IPS-18c (cell line): ENCODE measurements around the gene KRTAP5-1.
"Not testable (repeated sequence)": the region's sequence is repeated elsewhere in the genome, so short reads cannot be mapped to it uniquely, and the experiment has no call there.

Experiments used
- H3K4me3 ChIP-seq: 2 replicates; pipeline ENCODE4 v1.7.0; 2013; ENCODE audit warnings: low read depth, mild to moderate bottlenecking, low read length, moderate library complexity; ENCODE audit not compliant: insufficient read depth
- H3K9me3 ChIP-seq: one replicate; pipeline ENCODE4 v1.6.1; 2013; ENCODE audit warnings: mild to moderate bottlenecking, low read length, moderate library complexity; ENCODE audit not compliant: control insufficient read depth, insufficient read depth

The KRTAP5-1 gene

DNA sequence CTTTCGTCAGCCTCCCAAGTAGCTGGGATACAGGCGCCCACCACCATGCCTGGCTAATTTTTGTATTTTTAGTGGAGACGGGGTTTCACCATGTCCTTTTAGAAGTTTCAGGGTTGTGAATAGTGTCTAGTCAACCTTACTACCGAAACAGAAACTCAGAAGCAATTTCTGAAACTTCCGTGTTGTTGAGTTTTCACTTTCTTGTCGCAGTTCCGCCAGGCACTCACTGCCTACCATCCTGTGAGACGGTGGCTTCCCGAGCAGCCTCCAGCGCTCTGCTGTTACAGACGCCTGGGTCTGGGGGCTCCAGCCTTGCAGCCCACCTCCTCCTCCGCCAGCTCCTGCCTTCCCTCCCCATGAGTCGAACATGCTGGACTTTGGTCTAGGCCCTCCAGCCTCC, 20.8 kb upstream of the KRTAP5-1 start:
- not testable (repeated sequence) for H3K9me3 ChIP-seq, H3K4me3 ChIP-seq

GRCh38 chr11:1604711-1605110, 19.6 kb upstream of the KRTAP5-1 start:
- Histone ChIP-seq H3K4me3 (no peak overlapping the region), H3K9me3 (no peaks in the 10 kb centered on the region)

DNA sequence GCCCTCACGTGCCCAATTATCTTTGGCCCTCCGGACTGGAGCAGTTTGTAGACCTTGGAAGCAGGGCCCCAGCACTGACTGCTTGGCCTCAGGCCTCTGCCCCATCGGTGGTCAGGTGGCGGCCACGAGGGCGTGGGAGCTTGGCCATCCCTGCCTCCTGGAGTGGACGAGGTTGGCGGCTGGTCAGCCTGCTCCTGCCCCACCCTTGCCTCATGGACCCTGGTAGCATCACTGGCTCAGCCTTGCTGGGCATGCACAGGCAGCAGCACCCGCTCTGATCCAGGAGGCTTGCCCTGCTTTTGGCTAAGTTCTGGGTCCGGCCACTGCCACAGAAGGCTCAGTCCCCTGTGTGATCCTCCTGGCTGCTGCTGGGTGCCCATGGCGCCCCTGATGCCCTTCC, 19.1 kb upstream of the KRTAP5-1 start:
- Histone ChIP-seq H3K9me3 (no peaks in the 10 kb centered on the region), H3K4me3 (no peak overlapping the region)

DNA sequence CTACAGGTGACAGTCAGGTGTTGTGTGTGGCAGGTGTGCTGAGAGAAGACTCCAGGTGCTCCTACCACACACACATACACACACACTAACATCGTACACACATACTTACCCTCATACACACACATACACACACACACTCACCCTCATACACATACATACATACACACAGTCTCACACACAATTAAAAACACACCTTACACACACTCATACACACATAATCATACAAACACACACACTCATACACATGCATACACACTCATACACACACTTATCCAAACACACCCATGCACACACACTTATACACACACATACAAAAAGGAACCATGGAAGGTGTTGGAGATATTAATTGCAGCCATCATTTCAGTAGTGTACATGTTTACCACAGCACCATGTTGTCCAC, 18.5 kb upstream of the KRTAP5-1 start:
- no peak overlapping the region for H3K4me3 ChIP-seq
- H3K9me3 ChIP-seq = no peaks in the 10 kb centered on the region

DNA sequence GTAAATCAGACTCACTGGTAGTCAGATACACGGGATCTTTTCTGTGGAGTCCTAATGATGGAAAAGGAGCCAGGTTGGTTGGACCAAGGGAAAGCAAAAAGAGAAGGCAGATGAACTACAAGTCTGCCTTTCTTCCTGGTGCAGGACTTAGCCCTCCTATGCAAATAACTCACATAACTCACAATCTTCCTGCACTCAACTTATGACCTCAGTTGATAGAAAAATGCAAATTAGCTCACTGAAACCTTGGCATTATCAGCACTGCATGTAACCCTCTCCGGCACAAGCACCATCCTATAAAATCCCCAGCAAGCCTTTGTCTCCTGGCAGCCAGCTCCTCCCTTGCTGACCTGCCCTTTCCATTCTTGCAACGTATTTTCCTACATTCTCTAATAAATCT, 16.6 kb upstream of the KRTAP5-1 start:
- not testable (repeated sequence) for H3K9me3 ChIP-seq, H3K4me3 ChIP-seq

DNA sequence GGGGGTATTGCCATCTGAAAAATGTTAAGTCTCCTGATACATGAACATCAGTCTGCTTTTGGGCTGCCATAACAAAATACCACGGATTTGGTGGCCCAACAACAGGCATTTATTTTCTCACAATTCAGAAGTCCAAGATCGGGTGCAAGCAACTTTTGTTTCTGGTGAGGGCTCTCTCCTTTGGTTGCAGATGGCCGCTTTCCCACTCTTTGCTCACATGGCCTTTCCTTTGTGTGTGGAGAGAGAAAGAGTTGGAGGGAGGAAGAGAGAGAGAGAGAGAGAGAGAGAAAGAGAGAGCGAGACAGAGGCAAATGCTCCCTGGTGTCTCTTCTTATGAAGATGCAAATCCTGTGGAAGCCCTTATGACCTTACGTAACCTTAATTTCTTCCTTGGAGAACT, 15.5 kb upstream of the KRTAP5-1 start:
- H3K4me3 ChIP-seq = no peak overlapping the region
- no peaks in the 10 kb centered on the region for H3K9me3 ChIP-seq

DNA sequence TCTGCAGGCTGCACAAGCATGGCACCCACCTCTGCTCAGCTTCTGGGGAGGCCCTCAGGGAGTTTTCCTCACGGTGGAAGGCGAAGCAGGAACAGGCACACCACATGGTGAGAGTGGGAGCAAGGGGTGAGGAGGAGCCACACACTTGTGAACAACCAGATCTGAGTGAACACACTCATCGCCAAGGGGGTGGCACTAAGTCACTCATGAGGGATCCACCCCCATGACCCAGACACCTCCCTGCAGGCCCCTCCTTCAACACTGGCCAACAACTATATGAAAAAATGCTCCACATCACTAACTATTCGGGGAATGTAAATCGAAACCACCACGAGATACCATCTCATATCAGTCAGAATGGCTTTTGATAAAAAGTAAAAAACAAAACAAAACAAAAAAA, 13.7 kb upstream of the KRTAP5-1 start:
- no peak overlapping the region for H3K4me3 ChIP-seq
- H3K9me3 ChIP-seq = no peaks in the 10 kb centered on the region

DNA sequence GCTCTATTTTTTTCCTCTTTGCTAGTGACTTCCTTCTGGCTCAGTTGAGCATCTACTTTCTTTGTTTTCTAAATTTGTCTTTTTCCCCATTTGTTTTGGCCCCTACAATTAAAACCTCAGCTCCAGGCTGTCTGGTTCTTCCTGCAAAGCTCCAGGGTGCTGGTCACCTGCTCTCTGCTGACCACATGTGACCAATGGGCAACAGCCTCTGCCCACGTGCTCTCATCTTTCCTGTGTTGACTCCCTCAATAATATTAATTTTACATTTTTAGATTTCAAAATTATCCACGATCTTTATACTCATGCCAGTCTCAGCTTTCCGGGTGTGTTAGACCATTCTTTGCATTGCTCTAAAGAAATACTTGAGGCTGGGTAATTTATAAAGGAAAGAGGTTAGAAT, 13.3 kb upstream of the KRTAP5-1 start:
- H3K4me3 ChIP-seq, H3K9me3 ChIP-seq: not testable (repeated sequence)

GRCh38 chr11:1597994-1598380, 12.9 kb upstream of the KRTAP5-1 start, which contains the start of gene KRTAP5-2:
Gene KRTAP5-2 (minus strand): TSS chr11:1598294. CDS start chr11:1598250, 44 bp downstream.
- Histone ChIP-seq H3K9me3 (no peaks in the 10 kb centered on the region), H3K4me3 (no peak within 1 kb of the TSS)

DNA sequence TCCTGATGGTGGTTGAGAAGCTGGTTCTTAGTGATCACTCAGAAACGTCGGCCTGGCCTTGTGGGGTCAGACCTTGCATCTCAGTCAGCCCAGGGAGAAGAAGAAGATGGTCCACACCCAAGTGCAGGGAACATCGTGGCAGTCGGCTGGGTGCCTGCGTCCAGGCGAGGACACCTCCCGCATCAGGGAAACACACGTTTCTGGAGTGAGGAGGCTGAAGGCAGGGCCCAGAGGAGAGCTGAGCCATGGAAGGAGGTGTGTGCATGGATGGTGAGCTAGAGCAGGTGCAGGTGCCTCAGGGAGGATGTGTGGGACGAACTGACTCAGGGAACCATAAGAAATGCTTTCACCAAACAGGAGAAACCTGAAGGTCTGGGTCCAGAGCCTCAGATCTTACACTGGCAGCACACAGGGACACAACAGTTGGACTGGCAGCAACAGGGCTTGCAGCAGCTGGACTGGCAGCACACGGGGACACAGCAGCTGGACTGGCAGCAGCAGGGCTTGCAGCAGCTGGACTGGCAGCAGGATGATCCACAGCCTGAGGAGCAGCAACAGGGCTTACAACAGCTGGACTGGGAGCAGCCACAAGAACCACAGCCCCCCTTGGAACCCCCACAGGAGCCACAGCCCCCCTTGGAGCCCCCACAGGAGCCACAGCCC, 12.4 kb upstream of the KRTAP5-1 start:
- H3K4me3 ChIP-seq = no peak overlapping the region
- no peaks in the 10 kb centered on the region for H3K9me3 ChIP-seq

DNA sequence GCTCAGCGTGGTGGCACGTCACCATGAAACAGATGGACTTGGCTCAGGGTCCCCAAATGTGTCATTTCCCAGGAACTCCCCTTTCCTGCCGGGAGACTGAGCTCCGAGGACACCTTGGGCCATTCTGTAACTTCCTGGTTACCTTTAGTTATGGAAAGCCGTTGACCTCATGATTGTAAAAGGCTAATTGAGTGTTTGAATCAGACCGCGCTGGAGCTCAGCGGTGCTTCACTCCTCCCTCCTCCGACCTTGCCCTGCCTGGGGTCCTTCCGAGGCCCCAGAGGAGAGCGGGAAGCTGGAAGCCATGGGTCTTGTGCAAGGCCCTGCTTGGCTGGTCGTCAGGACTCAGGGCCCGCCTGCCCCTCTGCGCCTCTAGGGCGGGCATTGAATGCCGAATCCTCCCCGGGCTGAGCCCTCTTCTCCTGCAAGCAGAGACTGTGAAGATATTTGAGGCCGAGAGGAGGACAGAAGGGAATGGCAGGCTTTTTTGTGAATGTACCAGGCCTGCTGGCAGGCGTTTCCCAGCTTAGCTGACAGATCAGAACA, 11.6 kb upstream of the KRTAP5-1 start:
- H3K9me3 ChIP-seq, H3K4me3 ChIP-seq: not testable (repeated sequence)

DNA sequence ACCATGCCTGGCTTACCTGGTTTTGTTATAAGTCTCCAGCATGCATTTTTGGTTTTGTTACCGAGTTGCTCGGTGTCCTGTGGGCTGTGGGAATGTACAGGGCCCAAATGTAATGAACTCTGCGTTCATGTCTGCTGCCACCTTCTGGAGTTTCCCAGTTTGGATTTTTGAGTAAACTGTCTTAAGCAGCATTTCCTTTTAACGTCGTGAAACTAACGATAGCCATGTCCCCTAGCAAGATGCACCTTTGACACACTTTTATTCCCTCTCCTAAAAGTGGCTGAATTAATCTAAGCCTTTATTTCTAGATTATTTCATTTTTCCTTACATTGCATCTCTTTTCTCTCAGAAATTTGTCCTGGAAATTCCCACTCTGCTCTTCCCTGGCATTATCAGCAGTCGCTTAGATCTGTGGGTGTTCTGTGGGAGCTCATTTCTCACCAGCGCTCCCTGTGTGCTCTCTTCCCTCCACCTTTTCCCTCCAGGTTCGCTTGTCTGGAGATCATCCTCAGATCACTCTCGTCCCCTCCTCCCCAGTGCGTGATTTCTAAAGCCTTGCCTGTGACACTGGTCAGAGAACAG, 11.0 kb upstream of the KRTAP5-1 start:
- not testable (repeated sequence) for H3K4me3 ChIP-seq, H3K9me3 ChIP-seq

GRCh38 chr11:1592628-1593027, 7.5 kb upstream of the KRTAP5-1 start:
- Histone ChIP-seq H3K9me3 (no peaks in the 10 kb centered on the region), H3K4me3 (no peak overlapping the region)

DNA sequence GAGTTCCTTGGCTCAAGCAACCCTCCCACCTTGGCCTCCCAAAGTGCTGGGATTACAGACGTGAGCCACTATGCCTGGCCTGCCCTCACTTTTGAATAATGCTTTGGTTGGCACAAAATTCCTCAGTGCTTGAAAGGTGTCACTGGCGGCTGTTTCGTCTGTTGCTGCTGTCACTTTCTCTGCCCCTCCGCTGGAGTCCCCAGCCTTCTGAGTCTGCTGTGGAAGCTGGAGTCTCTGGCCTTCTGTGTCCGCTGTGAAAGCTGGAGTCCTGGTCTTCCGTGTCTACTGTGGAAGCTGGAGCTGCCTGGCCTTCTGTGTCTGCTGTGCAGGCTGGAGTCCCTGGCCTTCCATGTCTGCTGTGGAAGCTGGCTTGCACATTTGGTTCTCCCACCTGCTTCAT, 4.9 kb upstream of the KRTAP5-1 start:
- no peak overlapping the region for H3K4me3 ChIP-seq
- H3K9me3 ChIP-seq = no peaks in the 10 kb centered on the region

- H3K9me3 ChIP-seq, H3K4me3 ChIP-seq: not testable (repeated sequence)
Observed at GRCh38 chr11:1589191-1589963, 4.3 kb upstream of the KRTAP5-1 start.

DNA sequence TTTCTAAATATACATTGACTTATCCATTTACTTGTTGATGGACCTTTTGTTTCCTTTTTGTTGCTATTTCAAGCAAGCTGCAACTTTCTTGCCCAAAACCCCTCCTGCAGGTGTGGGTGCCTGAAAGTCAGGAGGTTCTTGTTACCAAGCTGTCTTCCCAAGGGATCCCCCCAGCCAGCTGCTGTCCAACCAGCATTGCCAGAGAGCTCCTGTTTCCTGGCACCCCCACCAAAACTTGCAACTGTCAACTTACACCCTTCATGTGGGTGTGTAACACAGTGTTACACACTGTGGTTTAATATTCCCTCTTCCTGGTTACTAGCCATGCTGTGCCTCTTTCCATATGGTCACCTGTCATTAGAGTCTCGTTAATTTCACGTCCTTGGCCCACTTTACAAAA, 1.6 kb upstream of the KRTAP5-1 start:
- H3K9me3 ChIP-seq = no peaks in the 10 kb centered on the region

GRCh38 chr11:1582909-1583308, 2.2 kb downstream of the KRTAP5-1 start:
- H3K9me3 ChIP-seq, H3K4me3 ChIP-seq: not testable (repeated sequence)

More for the DNA sequence above, 1.6 kb upstream of the KRTAP5-1 start:
- no peak overlapping the region for H3K4me3 ChIP-seq

- H3K4me3 ChIP-seq = no peak overlapping the region
- no peaks in the 10 kb centered on the region for H3K9me3 ChIP-seq
Observed at GRCh38 chr11:1581976-1582375, 3.1 kb downstream of the KRTAP5-1 start.
